ENCODE results near the gene GNB3. TPM values are rescaled to one million over a fixed set of nuclear protein-coding genes. Genes with fewer than 3 reads are reported as not detected.

Gene GNB3
- total and polyA plus RNA-seq, 2 of the 4 experiments (the other 2 are of a cell fraction): 0.72 to 20.5 TPM

DNA sequence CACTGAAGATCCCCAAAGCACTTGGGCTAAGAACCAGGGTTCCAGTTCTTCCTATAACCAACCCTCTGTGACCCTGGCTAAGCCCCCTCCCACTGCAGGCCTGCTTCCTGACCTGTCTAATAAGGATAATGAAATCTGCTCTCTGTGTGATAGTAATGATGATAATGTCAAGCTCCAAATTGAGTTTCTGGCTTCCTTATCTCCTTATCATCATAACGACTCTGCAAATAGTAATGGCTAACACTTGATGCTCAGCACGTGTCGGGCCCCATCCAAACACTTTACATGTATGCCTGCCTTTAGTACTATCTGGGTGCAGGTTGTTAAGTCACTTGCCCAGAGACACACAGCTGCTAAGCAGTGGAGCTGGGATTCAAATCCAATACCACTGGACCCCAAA, 24.1 kb upstream of the GNB3 start:
- no peak overlapping the region for H2BK15ac ChIP-seq (ENCODE audit: low read depth, low read length)
- POLR2A ChIA-PET (ENCODE audit: unreplicated experiment): no interaction called here

More for the DNA sequence above, 24.1 kb upstream of the GNB3 start:
- dilution Hi-C loops (cut with HindIII; ENCODE audit: low sequenced_read_pairs, unreplicated experiment) (no loop called here), in situ Hi-C loops (cut with MboI; ENCODE audit: low sequenced_read_pairs) (no loop called here), intact Hi-C loops (cut with micrococcal nuclease) (no loop called here)
- TF ChIP-seq MAFK (IDR thresholded peaks at IDR 0.05; ENCODE audit: low read depth, low read length): no peak
- TF ChIP-seq MXI1 (IDR thresholded peaks at IDR 0.05; ENCODE audit: borderline replicate concordance, low read depth, low read length): no peak
- no peak for TF ChIP-seq MAZ (IDR thresholded peaks at IDR 0.05; ENCODE audit: borderline replicate concordance, low read depth, low read length)
- no peak for TF ChIP-seq POLR2A (IDR thresholded peaks at IDR 0.05; ENCODE audit: low read depth, low read length)
- no peak for TF ChIP-seq SMC3 (IDR thresholded peaks at IDR 0.05; ENCODE audit: low read depth, low read length)
- TF ChIP-seq RAD21 (IDR thresholded peaks at IDR 0.05; ENCODE audit: low read length): no peak
- no peak for TF ChIP-seq CHD1 (IDR thresholded peaks at IDR 0.05; ENCODE audit: low read depth, low read length)
- no peak for TF ChIP-seq NFE2L2 (IDR thresholded peaks at IDR 0.05; ENCODE audit: low read depth, low read length)
- TF ChIP-seq, protein P1, sequence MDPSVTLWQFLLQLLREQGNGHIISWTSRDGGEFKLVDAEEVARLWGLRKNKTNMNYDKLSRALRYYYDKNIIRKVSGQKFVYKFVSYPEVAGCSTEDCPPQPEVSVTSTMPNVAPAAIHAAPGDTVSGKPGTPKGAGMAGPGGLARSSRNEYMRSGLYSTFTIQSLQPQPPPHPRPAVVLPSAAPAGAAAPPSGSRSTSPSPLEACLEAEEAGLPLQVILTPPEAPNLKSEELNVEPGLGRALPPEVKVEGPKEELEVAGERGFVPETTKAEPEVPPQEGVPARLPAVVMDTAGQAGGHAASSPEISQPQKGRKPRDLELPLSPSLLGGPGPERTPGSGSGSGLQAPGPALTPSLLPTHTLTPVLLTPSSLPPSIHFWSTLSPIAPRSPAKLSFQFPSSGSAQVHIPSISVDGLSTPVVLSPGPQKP (IDR thresholded peaks at IDR 0.05; ENCODE audit: borderline replicate concordance, low read depth, low read length): no peak
- TF ChIP-seq CEBPB (IDR thresholded peaks at IDR 0.05; ENCODE audit: low read depth, low read length): no peak
- no peak for TF ChIP-seq RCOR1 (IDR thresholded peaks at IDR 0.05; ENCODE audit: insufficient replicate concordance, low read length)
- no peak for TF ChIP-seq CTCF (conservative IDR thresholded peaks at IDR 0.05; ENCODE audit: low read depth, low read length)
- TF ChIP-seq RFX5 (IDR thresholded peaks at IDR 0.05; ENCODE audit: low read depth, low read length): no peak
- TF ChIP-seq USF2 (IDR thresholded peaks at IDR 0.05; ENCODE audit: low read depth, low read length): no peak
- TF ChIP-seq BHLHE40 (IDR thresholded peaks at IDR 0.05; ENCODE audit: low read depth, low read length): no peak
- no peak for TF ChIP-seq FOS (IDR thresholded peaks at IDR 0.05; ENCODE audit: low read depth, low read length)
- no peak overlapping the region for H3K4me2 ChIP-seq (ENCODE audit: low read depth, low read length)
- H3K14ac ChIP-seq (replicated peaks; ENCODE audit: low read depth, low read length): no peak overlapping the region
- H3K27me3 ChIP-seq (ENCODE audit: control insufficient read depth, insufficient read depth, low read length): 0 out of 2 replicates have a peak, but pooled peaks cover 2% of the 10 kb centered on the region
- no peak overlapping the region for H2AK9ac ChIP-seq (replicated peaks; ENCODE audit: low read depth, low read length, poor library complexity)
- no peak overlapping the region for H3K18ac ChIP-seq (ENCODE audit: low read depth, low read length)
- H3K79me1 ChIP-seq (ENCODE audit: low read depth in 1 of 2, low read length in 2 of 2): 0 out of 4 replicates have a peak, but pooled peaks cover 0 to 3% of the 10 kb centered on the region in 2 experiments
- H4K20me1 ChIP-seq (ENCODE audit: insufficient read depth, low read length): no peaks in the 10 kb centered on the region
- H2BK5ac ChIP-seq (ENCODE audit: low read depth, low read length, poor library complexity, severe bottlenecking): no peak overlapping the region
- WGBS, 2 experiments (ENCODE audit: extremely low coverage in 2 of 2, insufficient read length in 1 of 2): 70% methylated on average over 2 of the region's 3 CpGs; no CpG with 5 or more reads in 1 of the 2 experiments
- no peak overlapping the region for H2BK20ac ChIP-seq (ENCODE audit: low read depth, low read length)
- no peak overlapping the region for H3K56ac ChIP-seq (ENCODE audit: extremely low read depth, insufficient read depth, low read length)
- CTCF ChIA-PET: no interaction called here
- no peak overlapping the region for H4K5ac ChIP-seq (ENCODE audit: low read depth, low read length)
- H3K9ac ChIP-seq (ENCODE audit: low read depth, low read length): no peak overlapping the region
- H3K4me3 ChIP-seq (ENCODE audit: insufficient read depth, low read depth, low read length): no peak overlapping the region
- no TSS peak for BruUV-seq (replicated peaks)
- DNase-seq (no peak), ATAC-seq (ENCODE audit: low read depth) (no peak)
- H3K4ac ChIP-seq (ENCODE audit: low read depth, low read length): no peak overlapping the region
- H3K9me3 ChIP-seq (ENCODE audit: control insufficient read depth, insufficient read depth, low read length): no peaks in the 10 kb centered on the region
- no peak overlapping the region for H2BK120ac ChIP-seq (ENCODE audit: low read depth, low read length)
- H4K91ac ChIP-seq (ENCODE audit: insufficient read depth, low read depth, low read length): no peak overlapping the region
- H3K9me1 ChIP-seq (ENCODE audit: insufficient read depth, low read length): peaks cover 4% of the 10 kb centered on the region; the same call in 1 of the 2 replicates
- H2AFZ ChIP-seq (replicated peaks; ENCODE audit: low read length, poor library complexity): no peak overlapping the region
- H4K8ac ChIP-seq (ENCODE audit: low read depth in 2 of 2, low read length in 2 of 2): no peak overlapping the region
- H3K23ac ChIP-seq (ENCODE audit: low read depth, low read length): no peak overlapping the region
- H3K27ac ChIP-seq (ENCODE audit: insufficient read depth, low read length): no peak overlapping the region
- H2AK5ac ChIP-seq (ENCODE audit: low read depth, low read length): no peak overlapping the region
- peaks cover 3% of the 10 kb centered on the region for H3K36me3 ChIP-seq (ENCODE audit: control insufficient read depth, insufficient read depth, low read length)
- peaks cover 4% of the 10 kb centered on the region; the same call in 1 of the 2 replicates for H3K4me1 ChIP-seq (ENCODE audit: control insufficient read depth, insufficient read depth, low read length)
